H9 (cell line): ENCODE measurements around the gene TPH1. TPM values are rescaled to one million over a fixed set of nuclear protein-coding genes. Genes with fewer than 3 reads are reported as not detected.

Experiments used
- DNase-seq: peaks from one replicate; pipeline ENCODE4 v3.0.0-alpha.2; 2017
- H2AFZ ChIP-seq: one replicate; pipeline ENCODE4 v1.6.1; 2013; ENCODE audit warnings: mild to moderate bottlenecking, low read length, control low read depth, moderate library complexity
- H2AK5ac ChIP-seq: 2 replicates; pipeline ENCODE4 v1.6.1; 2013; ENCODE audit warnings: low read length, control low read depth, mixed read lengths; ENCODE audit not compliant: insufficient read length
- H2BK120ac ChIP-seq: one replicate; pipeline ENCODE4 v1.6.1; 2013; ENCODE audit warnings: low read depth, mild to moderate bottlenecking, low read length, control low read depth, inconsistent platforms; ENCODE audit not compliant: poor library complexity, severe bottlenecking
- H2BK12ac ChIP-seq: 2 replicates; pipeline ENCODE4 v1.6.1; 2013; ENCODE audit warnings: low read length, control low read depth, mixed read lengths, low read depth; ENCODE audit not compliant: insufficient read length
- H2BK15ac ChIP-seq: 2 replicates; pipeline ENCODE4 v1.6.1; 2013; ENCODE audit warnings: low read depth, low read length, control low read depth
- H2BK20ac ChIP-seq: one replicate; pipeline ENCODE4 v1.6.1; 2013; ENCODE audit warnings: low read depth, mild to moderate bottlenecking, low read length, control low read depth, inconsistent platforms; ENCODE audit not compliant: poor library complexity, severe bottlenecking
- H2BK5ac ChIP-seq: 2 replicates; pipeline ENCODE4 v1.6.1; 2013; ENCODE audit warnings: low read length, control low read depth, mixed read lengths; ENCODE audit not compliant: insufficient read length
- H3K14ac ChIP-seq: 2 replicates; pipeline ENCODE4 v1.6.1; 2013; ENCODE audit warnings: low read length, control low read depth; ENCODE audit not compliant: insufficient read depth
- H3K18ac ChIP-seq: 2 replicates; pipeline ENCODE4 v1.6.1; 2013; ENCODE audit warnings: low read depth, mild to moderate bottlenecking, mixed read lengths, low read length, control low read depth; ENCODE audit not compliant: insufficient read length
- H3K23ac ChIP-seq: 2 replicates; pipeline ENCODE4 v1.6.1; 2013; ENCODE audit warnings: low read length, control low read depth, mixed read lengths, low read depth; ENCODE audit not compliant: insufficient read length
- H3K23me2 ChIP-seq: 2 replicates; pipeline ENCODE4 v1.6.1; 2013; ENCODE audit warnings: low read depth, mild to moderate bottlenecking, mixed read lengths, low read length, control low read depth; ENCODE audit not compliant: insufficient read length, poor library complexity, severe bottlenecking
- H3K27ac ChIP-seq: 2 replicates; pipeline ENCODE4 v1.5.1; 2013; ENCODE audit warnings: low read length, control low read depth, mixed read lengths, low read depth; ENCODE audit not compliant: insufficient read length
- H3K27me3 ChIP-seq: 2 replicates; pipeline ENCODE4 v1.6.1; 2013; ENCODE audit warnings: low read length, control low read depth, inconsistent platforms; ENCODE audit not compliant: insufficient read depth
- H3K4ac ChIP-seq: 2 replicates; pipeline ENCODE4 v1.6.1; 2013; ENCODE audit warnings: low read depth, mild to moderate bottlenecking, control low read depth, inconsistent platforms, low read length, moderate library complexity
- H3K4me1 ChIP-seq: 2 replicates; pipeline ENCODE4 v1.6.1; 2013; ENCODE audit warnings: low read length, control low read depth, inconsistent platforms; ENCODE audit not compliant: insufficient read depth
- H3K4me2 ChIP-seq: 2 replicates; pipeline ENCODE4 v1.6.1; 2013; ENCODE audit warnings: low read length, control low read depth, mixed read lengths; ENCODE audit not compliant: insufficient read length, insufficient read depth
- H3K56ac ChIP-seq: 2 replicates; pipeline ENCODE4 v1.6.1; 2013; ENCODE audit warnings: low read depth, mild to moderate bottlenecking, mixed read lengths, low read length, control low read depth; ENCODE audit not compliant: insufficient read length
- H3K79me1 ChIP-seq: 2 replicates; pipeline ENCODE4 v1.6.1; 2013; ENCODE audit warnings: low read depth, mild to moderate bottlenecking, moderate library complexity, low read length, control low read depth, inconsistent platforms; ENCODE audit not compliant: insufficient read depth, poor library complexity, severe bottlenecking
- H3K79me2 ChIP-seq: 2 replicates; pipeline ENCODE4 v1.6.1; 2013; ENCODE audit warnings: low read length, control low read depth, inconsistent platforms; ENCODE audit not compliant: insufficient read depth
- H3K9ac ChIP-seq: 2 replicates; pipeline ENCODE4 v1.6.1; 2013; ENCODE audit warnings: low read length, control low read depth, mixed read lengths; ENCODE audit not compliant: insufficient read length; ENCODE audit errors: extremely low read depth
- H3K9me3 ChIP-seq: one replicate; pipeline ENCODE4 v1.6.1; 2013; ENCODE audit warnings: low read depth, low read length, inconsistent platforms; ENCODE audit not compliant: control insufficient read depth
- H3T11ph ChIP-seq: one replicate; pipeline ENCODE4 v1.6.1; 2013; ENCODE audit warnings: mild to moderate bottlenecking, low read length, control low read depth, inconsistent platforms
- H4K20me1 ChIP-seq: one replicate; pipeline ENCODE4 v1.6.1; 2013; ENCODE audit not compliant: control insufficient read depth, insufficient read length, insufficient read depth
- H4K5ac ChIP-seq: 2 replicates; pipeline ENCODE4 v1.6.1; 2013; ENCODE audit warnings: low read depth, mild to moderate bottlenecking, mixed read lengths, low read length, control low read depth; ENCODE audit not compliant: insufficient read length
- H4K8ac ChIP-seq: replicated peaks from 2 replicates; pipeline ENCODE4 v1.6.1; 2013; ENCODE audit warnings: low read length, control low read depth, mixed read lengths, low read depth; ENCODE audit not compliant: insufficient read length
- H4K91ac ChIP-seq: 2 replicates; pipeline ENCODE4 v1.6.1; 2013; ENCODE audit warnings: low read depth, mild to moderate bottlenecking, moderate library complexity, mixed read lengths, low read length, control low read depth; ENCODE audit not compliant: insufficient read length
- H3K27ac Mint-ChIP-seq, 3 experiments: 2 replicates in 2 of 3; 3 replicates in 1 of 3; pipeline ENCODE4 v1.8.0; 2020 to 2021; ENCODE audit warnings: mixed read lengths in 3 of 3, mild to moderate bottlenecking in 1 of 3, moderate library complexity in 1 of 3
- H3K27me3 Mint-ChIP-seq: 2 replicates; pipeline ENCODE4 v1.8.0; 2021; ENCODE audit warnings: low read depth, mild to moderate bottlenecking, moderate library complexity, mixed read lengths
- H3K36me3 Mint-ChIP-seq, 3 experiments: 2 replicates in 2 of 3; 3 replicates in 1 of 3; pipeline ENCODE4 v1.8.0; 2020 to 2021; ENCODE audit warnings: low read depth in 3 of 3, mixed read lengths in 3 of 3; ENCODE audit not compliant: insufficient read depth in 1 of 3
- H3K4me1 Mint-ChIP-seq, 2 experiments: 2 replicates each; pipeline ENCODE4 v1.8.0; 2020; ENCODE audit warnings: mixed read lengths in 2 of 2
- H3K4me3 Mint-ChIP-seq, 2 experiments: 2 replicates in 1 of 2; 3 replicates in 1 of 2; pipeline ENCODE4 v1.8.0; 2020 to 2021; ENCODE audit warnings: mild to moderate bottlenecking in 2 of 2, mixed read lengths in 2 of 2, moderate library complexity in 1 of 2
- H3K9me3 Mint-ChIP-seq, 2 experiments: 2 replicates in 1 of 2; 3 replicates in 1 of 2; pipeline ENCODE4 v1.8.0; 2020; ENCODE audit warnings: mild to moderate bottlenecking in 2 of 2, mixed read lengths in 2 of 2, moderate library complexity in 1 of 2
- CTCF ChIP-seq: fragments of 200-600 bp; sonication (generic); conservative IDR thresholded peaks from 3 replicates; pipeline ENCODE4 v1.8.0; 2021; ENCODE audit warnings: antibody characterized with exemption, mild to moderate bottlenecking
- total RNA-seq: library from RNA; stranded (reverse); gene quantifications from 2 replicates; pipeline ENCODE4 v1.2.1, GENCODE V29; 2021

TPH1 gene
- total RNA-seq, 1 experiment from 2014 or later = 0.17 TPM

DNA sequence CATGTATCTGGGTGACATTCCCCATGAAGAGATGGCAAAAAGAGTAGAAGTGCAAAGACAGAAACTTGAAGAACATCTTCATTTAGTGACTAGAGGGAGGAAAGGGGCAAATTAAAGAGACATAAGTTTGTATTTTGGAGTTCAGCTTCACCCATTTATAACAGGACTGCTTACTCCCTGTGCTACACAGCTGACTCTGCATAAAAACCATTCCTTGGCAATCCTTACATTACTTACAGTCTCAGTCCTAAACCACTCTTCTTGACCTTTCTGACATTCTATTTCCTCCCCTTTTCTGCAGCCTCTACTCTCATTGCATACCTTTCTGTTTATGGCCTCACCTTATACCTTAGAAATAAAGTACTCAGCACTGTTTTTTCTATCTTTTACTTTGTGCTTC is 26.4 kb downstream of the TPH1 start:
- H2BK15ac ChIP-seq = no peak overlapping the region
- no peaks in the 10 kb centered on the region for H3K9me3 ChIP-seq
- H2BK12ac ChIP-seq = no peak overlapping the region
- no peak overlapping the region for H3K27ac ChIP-seq
- H3K4me2 ChIP-seq = no peak overlapping the region
- TF ChIP-seq CTCF = no peak
- H3K4me3 Mint-ChIP-seq = no peak overlapping the region
- no peaks in the 10 kb centered on the region for H3K4me1 ChIP-seq
- no peak overlapping the region for H4K8ac ChIP-seq
- no peaks in the 10 kb centered on the region for H3K27me3 ChIP-seq
- no peak overlapping the region for H3K23ac ChIP-seq
- no peak for DNase-seq
- no peaks in the 10 kb centered on the region for H3K9me3 Mint-ChIP-seq
- H3K4me1 Mint-ChIP-seq = peaks cover 4 to 5% of the 10 kb centered on the region in 2 experiments
- H3K9ac ChIP-seq = no peak overlapping the region
- H3K23me2 ChIP-seq = no peaks in the 10 kb centered on the region
- H2AFZ ChIP-seq = no peak overlapping the region
- H2BK5ac ChIP-seq = no peak overlapping the region
- no peak overlapping the region for H3K14ac ChIP-seq
- H3K56ac ChIP-seq = no peak overlapping the region
- H3K4ac ChIP-seq = no peak overlapping the region
- H3K79me1 ChIP-seq = no peaks in the 10 kb centered on the region
- no peak overlapping the region for H3T11ph ChIP-seq
- H2AK5ac ChIP-seq = no peak overlapping the region
- H4K91ac ChIP-seq = no peak overlapping the region
- no peak overlapping the region for H3K27ac Mint-ChIP-seq
- no peak overlapping the region for H3K18ac ChIP-seq
- no peaks in the 10 kb centered on the region for H3K79me2 ChIP-seq
- H2BK20ac ChIP-seq = no peak overlapping the region
- no peak overlapping the region for H4K5ac ChIP-seq
- peaks cover 13% of the 10 kb centered on the region for H3K27me3 Mint-ChIP-seq
- no peak overlapping the region for H2BK120ac ChIP-seq
- H3K36me3 Mint-ChIP-seq = no peaks in the 10 kb centered on the region
- no peaks in the 10 kb centered on the region for H4K20me1 ChIP-seq
